GDM1 (cell line): Measurements from ENCODE around the gene HSPA6.
"Not testable (repeated sequence)": the region's sequence is repeated elsewhere in the genome, so short reads cannot be mapped to it uniquely, and the experiment has no call there.

Experiments
- DNase-seq: peaks from one replicate; lab custom pipeline; 2025; lab: John Stamatoyannopoulos, UW

Gene HSPA6

DNA sequence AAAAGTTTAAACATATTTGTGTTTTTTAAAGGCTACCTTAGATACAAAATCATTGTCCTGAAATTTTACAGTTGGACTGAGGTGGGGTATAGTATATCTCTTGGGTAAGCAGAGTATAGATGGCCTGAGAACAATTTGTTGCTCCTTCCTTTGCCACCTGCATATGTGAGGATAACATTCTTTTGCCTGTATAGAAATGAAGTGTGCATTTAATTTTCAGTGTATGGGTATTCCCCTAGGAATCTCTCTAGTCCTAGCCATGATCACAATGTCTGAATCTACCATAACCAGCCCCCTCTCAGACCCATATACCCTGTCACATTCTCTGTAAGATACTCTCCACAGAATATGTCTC, 21.0 kb upstream of the HSPA6 start:
- DNase-seq = no peak

GRCh38 chr1:161505686-161506085, 18.7 kb upstream of the HSPA6 start:
- no peak for DNase-seq

DNA sequence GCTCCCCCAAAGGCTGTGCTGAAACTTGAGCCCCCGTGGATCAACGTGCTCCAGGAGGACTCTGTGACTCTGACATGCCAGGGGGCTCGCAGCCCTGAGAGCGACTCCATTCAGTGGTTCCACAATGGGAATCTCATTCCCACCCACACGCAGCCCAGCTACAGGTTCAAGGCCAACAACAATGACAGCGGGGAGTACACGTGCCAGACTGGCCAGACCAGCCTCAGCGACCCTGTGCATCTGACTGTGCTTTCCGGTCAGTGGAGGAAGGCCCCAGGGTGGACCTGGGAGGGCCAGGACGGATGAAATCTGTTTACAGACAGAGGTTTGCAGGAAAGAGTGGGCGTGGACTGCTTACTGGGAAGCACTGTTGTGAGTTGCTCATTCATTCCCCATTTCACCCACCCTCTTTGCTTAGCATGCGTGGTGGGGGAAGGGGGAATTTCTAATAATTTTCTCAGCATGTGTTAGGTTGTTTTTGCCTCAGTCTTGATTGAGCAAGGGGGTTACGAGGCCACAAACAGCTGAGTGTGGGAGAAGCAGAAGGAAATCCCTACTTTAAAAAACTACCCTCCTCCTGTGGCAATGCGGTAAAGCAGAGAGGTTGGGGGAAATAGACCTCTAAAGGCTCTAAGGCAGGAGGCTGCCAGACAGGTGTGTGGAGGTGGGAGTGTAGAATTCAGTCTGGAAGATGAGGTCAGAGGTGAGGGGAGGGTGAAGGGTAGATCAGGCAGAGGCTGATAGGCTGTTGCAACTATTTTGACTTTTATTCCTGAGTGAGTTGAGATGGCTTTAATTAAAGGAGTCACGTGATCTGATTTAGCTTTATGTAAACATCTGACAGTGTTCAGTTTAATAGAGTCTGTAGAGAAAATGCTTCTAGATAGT, 17.8 kb upstream of the HSPA6 start:
- no peak for DNase-seq

DNA sequence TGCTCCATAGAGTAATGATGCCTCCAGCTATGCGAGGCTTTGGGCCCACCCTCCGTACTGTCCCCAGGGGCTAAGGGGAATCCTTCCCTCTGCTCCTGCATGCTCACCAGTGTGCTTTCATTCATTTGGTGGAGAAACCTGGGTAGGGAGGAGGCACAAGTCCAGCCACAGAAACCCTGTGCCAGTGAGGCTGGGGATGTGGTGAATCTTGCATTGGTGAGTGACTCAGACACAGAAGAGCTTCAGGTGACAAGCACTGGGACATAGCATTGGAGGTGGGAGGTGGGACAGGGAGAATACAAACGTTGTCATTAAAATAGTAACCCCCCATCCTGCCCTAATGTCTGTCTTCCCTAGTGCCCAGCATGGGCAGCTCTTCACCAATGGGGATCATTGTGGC, 13.9 kb upstream of the HSPA6 start:
- DNase-seq = no peak

DNA sequence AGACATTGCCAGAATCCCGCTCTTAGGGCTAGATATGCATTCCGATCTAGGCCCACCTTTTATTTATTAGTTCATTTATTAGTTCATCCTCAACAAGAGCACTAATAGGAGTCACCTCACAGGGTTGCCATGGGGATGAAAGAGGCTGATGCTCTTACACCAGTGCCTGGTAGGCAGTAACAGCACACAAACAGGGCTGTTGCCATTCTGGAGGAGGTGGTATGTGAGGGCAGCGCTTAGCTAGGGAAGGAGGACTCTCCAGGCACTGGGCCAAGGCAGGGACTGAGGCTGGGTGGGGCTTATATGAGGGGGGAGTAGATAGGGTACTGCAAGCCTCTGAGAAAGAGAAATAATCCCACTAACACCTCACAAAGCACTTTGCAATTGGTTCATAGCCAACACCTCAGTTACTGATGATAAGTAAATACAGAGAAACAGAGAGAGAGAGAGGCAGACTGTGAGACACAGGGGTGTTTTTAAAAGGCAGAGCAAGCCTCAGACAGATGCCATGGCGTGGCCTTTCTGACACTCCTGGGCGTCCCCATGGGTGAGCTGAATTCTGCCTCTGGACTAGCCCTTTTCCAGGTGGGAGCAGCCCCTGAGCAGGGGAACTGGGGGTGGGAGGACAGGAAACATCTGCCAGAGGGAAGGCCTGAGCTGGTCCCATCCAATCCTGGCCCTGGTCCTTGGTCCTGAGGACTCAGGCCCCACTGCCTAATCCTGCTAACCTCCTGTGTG, 13.2 kb upstream of the HSPA6 start:
- DNase-seq = no peak

DNA sequence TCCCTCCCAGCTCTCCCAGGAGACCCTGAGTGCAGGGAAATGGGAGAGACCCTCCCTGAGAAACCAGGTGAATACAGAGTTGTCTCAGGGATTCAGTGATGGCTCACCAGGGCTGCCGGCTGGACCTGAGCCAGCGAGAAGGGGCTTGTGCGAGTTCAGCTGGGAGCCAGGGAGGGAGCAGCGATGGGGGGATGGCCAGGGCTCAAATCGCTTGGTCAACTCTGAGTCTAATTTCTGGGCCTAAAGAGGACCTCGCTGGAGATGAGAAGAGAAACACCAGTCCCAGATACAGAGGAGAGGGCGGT, 12.6 kb upstream of the HSPA6 start:
- no peak for DNase-seq

DNA sequence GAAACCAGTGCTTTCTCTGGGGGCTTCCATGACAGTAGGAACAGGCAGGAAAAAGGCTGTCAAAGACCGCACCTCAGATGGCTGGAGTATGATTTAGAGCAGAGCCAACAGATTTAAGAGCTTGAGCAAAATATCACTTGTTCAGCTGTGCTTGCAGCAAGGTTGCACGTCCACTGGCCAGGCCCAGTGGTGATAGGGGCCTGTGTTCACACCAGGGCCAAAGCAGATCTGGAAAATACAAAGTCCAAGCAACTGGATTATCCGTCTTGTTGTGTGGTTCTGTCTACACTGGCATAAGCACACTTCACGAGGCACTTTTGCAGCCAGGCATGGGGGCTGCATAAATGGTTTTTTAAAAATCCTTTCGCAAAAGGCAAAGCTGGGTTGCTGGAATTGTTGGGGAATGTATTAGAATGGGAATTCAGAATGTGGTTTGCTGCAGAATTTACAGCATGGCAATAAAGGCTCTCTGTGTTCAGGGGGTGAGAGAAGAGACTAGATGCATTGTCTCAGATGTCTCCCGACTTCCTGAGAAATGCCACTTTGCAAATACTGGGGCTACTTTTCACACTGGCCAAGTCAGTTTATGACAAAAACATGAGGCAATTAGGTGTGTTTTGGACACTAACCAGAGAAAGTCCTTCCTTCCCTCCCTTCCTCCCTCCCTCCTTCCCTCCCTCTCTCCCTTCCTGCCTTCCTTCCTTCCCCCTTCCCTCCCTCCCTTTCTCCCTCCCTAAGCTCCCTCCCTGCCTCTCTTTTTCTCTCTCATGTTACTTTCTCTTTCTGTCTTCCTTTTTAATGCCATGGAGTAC, 11.5 kb upstream of the HSPA6 start:
- not testable (repeated sequence) for DNase-seq

- not testable (repeated sequence) for DNase-seq
Measured at GRCh38 chr1:161513448-161513780, 10.9 kb upstream of the HSPA6 start.

DNA sequence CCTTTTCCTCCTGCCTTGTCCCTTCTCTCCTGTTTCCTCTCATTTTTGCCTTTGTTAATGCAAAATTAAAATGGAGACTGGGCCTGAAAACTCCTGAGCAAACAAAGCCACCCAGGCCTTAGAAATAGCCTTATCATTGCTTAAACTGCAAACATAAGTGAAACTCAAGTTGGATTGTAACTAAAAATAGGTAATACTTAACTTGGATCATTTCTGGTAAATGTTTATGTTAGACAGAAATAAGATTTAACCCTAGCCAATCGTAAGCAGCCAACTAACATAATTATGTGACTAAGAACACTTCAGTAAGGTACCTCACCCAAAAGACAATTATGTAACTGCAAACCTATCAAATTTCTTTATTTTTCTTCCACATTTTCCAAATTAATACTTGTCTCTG, 10.4 kb upstream of the HSPA6 start:
- DNase-seq = not testable (repeated sequence)

DNA sequence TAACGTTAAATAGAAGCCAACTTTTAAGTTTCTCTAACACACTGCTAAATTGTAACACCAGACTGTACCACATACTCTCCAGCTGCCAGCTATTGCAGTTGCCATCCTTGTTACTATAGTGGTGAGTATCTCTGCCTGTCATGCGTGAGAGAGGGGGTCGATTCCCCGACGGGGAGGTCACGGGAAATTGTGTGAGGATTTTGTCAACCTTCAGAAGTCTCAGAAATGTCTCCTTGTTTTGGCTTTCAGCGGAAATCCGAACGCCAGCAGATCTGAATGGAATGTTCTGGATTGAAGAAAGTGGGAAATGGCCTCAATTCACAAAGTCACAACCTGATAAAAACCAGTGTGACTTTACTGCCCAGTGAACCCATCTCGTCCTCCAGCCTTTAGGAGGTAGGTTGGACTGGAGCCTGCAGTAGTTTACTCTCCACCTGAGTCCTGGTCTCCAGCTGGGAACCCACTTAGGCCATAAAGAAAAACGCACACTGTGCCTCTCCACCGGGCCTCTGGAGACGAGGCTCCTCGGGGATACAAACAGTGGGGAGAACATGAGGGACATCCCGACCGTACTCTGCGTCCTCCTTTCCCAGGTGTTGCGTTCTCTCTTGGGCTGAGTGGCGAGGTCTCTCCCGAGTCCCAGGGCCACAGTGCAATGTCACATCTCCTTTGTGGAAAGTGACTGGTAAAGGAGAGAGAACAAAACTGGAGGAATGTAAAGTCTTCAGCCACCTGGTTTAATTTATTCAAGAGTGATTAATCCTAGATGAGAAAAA, 1.1 kb upstream of the HSPA6 start:
- DNase-seq = not testable (repeated sequence)

GRCh38 chr1:161524742-161525291, 477 bp downstream of the HSPA6 start:
- not testable (repeated sequence) for DNase-seq

DNA sequence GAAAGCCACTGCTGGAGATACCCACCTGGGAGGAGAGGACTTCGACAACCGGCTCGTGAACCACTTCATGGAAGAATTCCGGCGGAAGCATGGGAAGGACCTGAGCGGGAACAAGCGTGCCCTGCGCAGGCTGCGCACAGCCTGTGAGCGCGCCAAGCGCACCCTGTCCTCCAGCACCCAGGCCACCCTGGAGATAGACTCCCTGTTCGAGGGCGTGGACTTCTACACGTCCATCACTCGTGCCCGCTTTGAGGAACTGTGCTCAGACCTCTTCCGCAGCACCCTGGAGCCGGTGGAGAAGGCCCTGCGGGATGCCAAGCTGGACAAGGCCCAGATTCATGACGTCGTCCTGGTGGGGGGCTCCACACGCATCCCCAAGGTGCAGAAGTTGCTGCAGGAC, 981 bp downstream of the HSPA6 start:
- DNase-seq = not testable (repeated sequence)

- not testable (repeated sequence) for DNase-seq
Measured at GRCh38 chr1:161525918-161526317, 1.6 kb downstream of the HSPA6 start.

DNA sequence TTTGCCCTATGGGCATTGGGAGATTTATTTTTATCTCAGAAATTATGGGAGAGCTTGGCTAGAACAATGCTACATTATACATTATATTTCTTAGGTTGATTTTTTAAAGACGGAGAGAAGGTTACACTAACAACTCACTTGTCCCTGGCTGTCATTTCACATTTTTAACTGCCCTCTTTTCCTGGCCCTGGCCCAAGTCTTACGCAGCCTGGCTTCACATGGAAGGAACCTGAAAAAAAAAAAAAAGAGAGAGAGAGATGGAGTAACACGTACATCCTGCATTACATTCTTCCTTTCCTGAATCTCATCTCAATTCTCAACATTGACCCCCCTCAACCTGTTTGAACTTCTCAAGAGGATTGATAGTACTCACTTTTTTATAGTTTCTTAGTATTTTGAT, 4.2 kb downstream of the HSPA6 start:
- DNase-seq = not testable (repeated sequence)

GRCh38 chr1:161529463-161530104, 5.2 kb downstream of the HSPA6 start:
- DNase-seq = not testable (repeated sequence)

DNA sequence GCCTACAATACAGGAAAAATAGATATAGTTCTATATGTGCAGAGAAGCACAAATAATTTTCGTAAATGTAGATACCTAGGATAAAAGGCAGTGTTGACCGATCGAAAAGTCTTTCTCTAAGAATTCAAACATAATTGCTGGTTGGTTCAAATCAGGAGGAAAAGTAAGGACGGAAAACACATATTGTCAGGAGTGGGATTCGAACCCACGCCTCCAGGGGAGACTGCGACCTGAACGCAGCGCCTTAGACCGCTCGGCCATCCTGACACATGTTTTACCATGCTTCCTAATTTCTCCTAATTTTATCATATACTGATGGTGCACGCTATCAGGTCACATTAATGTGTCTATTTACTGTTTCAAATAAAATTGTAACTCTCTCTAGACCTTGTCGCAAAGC, 5.8 kb downstream of the HSPA6 start:
- peak; percentile 64 for DNase-seq

DNA sequence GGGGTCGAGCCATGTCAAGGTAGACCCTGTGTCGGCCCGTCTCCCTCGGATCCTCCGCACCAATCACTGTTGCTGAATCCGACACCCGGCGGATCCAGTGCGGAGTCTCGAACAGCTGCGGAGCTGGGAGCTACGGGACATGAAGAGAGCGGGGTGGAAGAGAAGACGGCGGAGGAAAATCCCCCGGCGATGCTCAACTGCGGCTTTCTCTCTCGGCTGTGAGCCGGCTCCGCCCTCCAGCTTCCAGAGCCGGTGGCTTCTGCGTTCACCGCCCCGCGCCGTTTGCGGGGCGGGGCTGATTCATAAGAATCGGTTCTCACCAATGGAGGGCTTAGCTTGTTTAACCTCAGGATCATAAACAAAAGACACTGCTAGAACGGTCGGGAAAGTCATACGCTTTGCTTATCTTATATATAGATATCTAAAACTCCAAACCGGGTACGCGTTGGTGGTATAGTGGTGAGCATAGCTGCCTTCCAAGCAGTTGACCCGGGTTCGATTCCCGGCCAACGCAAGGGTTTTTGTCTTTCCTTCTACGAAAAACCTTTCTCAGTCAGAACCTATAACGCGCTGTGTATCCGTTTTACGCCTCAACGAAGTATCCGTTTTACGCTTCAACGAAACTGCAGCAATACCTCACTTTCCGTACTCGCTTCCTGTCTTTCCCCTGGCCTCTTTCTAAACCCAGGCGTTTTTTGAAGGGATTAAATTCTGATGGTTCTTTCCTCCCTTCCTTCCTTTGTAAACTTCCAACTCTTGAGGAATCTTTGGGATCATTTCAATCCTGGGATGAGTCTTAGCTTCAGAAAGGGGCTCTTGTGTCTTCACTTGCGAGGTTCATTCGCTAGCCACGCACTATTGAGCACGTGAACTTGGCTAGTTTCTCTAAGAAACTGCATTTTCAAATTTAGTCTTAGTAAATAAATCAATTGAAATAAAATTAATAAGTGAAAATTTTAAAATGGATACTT, 6.6 kb downstream of the HSPA6 start:
- DNase-seq = peak; percentile 84

DNA sequence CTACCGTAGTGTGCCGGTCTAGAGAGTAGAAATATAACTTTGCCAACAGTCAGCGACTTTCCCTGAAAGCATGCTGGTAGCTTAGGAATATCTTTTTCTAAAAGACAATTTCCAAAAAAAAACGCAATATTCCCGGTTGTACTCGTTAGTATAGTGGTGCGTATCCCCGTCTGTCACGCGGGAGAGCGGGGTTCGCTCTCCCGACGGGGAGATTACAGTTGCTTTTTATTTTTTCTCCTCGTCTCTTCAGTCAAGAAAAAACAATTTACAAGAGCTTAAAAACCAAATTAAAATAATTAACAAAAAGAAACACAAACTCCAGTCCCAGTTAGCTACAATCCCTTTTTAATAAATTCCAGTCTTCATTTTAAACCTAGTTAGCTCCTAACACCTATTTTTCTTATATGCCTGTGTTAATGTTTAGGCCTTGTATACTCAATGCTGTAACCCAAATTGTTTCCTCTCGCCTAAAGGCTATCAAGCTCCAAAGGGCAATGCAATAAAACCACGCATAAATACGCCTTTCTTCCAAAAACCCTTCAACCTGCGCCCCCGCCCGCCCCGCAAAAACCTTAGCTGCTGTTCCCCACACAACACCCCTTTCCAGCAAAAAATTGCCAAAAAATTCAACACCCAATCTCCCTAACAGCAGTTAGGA, 7.8 kb downstream of the HSPA6 start:
- no peak for DNase-seq
